Measurements from ENCODE around the gene ENO4.

The ENO4 gene

DNA sequence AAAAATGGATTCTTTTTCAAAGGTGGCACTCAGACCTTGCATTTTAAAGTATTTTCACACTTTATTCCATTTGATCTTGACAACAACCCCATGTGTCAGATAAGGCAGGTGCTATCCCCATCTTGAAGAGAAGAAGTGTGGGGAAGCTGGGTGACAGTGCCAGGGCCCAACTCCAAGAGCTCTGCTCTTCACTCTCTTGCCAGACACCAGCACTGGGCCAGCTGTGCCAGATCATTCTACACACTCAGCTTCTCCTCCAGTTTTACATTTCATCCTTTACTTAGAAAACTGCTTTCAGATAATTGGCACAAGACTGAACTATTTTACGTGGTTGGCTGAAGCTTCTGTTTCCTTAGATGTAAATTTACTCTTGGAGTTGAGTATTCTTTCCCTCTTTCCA is 64.4 kb downstream of the ENO4 start:
- DNase-seq (ENCODE audit: low spot score) = no peak

DNA sequence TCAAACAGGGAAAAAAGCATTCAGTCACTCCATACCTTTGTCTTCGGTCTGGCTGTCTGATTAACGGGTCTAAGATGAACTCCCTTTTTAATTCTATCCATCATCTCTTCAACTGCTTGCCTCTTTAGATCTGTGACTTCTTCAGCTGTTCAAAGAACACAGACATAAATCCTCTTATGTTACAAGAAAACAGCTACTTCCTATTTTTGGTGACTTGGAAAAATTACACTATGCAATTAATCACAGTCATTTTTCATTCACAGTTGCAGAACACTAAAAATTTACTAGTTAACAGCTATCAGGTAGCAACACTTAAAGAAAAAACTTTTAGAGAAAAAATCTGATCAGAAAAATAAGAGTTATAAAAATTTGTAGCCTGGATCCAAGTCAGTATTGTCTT is 66.0 kb downstream of the ENO4 start:
- DNase-seq (ENCODE audit: low spot score) = no peak

DNA sequence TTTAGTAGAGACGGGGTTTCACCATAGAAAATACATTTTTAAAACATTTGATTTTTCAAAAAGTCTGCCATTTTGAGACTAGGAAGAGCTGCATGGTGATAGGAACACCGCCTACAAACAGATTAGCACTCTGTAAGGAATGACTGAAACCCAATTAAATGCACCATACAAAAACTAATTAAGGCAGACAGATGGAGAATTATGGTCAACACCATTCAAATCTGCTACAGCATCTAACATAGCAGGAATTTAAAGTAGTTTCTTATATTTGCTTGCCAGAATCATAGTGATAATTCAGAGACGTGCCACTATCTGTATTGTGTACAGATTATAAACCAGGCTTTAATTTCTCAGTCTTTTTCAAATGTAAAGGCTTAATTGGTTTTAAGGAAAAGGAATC is 68.2 kb downstream of the ENO4 start:
- no peak for DNase-seq (ENCODE audit: low spot score)

DNA sequence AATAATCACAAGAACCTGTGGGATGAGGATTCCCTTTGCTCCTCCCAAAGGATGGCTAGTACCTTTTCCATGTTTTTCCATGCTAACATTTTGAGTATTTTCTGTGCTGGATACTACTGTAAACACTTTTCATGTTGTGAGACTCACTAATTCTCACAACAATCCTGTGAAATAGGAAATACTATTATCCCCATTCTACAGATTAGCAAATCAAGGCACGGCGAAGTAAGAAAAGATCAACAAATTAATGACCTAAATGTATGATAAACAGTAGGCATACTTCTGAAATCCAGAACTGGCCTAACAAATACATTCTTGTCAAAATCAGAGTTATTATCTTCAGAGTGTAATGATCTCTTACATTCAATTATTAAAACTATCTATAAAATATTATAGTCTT is 69.3 kb downstream of the ENO4 start:
- DNase-seq (ENCODE audit: low spot score) = no peak

DNA sequence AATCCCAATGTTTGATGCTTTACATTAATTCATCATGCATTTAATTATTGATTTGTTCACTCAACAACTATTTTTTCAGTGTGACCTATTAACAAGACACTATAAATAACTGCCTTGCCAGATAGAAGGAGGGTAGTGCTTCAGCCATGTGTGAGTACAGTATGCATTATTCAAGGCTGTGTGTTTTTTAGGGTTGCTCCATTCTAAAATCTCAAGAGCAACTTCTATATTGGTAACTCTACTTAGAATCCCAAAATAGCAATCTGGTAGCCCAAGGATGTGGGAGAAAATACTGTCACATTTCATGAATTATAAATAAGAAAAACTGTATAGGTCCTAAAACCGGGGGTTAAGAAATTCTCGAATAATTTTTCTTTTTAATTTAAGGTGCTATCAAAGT is 69.9 kb downstream of the ENO4 start:
- DNase-seq (ENCODE audit: low spot score) = no peak

DNA sequence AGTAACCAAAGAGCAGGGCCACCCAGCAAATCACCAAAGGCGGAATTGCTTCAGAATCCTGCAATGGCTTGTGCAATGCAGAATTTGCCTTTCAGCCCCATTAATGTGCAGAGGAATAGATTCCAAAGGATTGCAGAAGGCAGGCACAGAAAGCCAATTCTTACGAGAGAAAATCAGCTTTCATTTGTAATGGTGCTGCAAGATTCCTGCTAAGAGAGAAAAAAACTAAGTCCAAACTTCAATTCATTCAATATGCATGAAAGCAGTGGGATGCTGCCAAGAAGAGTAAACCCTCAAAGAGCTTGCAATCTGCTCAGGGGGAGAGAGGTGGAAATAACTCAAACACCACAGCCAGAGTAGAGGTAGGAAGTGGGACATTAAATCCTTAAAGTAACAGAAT is 70.4 kb downstream of the ENO4 start:
- DNase-seq (ENCODE audit: low spot score) = no peak

DNA sequence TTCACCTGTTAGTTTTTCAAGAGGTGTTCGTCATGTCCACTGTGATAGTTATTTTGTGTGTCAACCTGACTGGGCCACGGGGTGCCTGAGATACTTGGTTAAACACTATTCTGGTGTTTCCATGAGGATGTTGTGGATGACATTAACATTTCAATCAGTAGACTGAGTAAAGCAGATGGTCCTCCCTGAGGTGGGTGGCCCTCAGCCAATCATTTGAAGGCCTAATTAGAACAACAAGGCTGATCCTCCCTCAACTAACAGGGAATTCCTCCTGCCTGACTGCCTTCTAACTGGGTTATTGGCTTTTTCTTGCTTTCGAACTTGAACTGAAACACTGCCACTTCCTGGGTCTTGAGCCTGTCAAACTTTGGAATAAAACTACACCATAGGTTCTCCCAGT is 75.8 kb downstream of the ENO4 start:
- DNase-seq (ENCODE audit: low spot score) = no peak

DNA sequence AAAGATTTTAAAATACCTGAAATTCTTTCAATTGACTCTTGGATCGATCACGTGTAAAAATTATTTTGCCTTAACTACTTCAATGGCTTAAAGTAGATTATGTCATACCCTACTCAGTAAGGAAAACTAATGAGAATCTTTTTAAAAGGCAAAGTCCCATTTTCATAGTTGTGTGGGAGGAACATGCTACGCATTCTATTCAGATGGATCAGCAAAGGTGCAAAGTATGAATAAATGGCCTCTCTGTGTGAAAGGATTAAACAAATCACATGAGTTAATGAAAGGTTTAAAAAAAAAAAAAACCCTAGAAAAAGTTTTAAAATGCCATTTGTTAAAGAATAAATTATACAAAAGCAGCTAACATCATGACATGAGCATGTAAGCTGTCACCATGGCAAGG is 77.1 kb downstream of the ENO4 start:
- DNase-seq (ENCODE audit: low spot score) = no peak

DNA sequence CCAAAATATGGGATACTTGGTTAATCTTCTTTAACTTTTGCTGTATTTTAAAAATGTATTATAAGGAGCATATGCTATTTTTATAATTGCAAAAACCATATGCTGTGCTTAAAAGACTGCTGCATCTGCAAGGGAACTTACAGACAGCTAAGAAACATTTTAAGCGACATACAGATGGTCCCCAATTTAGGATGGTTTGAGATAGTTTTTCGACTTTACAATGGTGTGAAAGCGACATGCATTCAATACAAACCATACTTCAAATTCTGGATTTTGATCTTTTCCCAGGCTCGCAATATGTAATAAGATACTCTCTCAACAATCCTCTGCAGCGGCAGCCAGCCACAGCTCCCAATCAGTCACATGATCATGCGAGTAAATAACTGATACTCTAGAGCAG is 82.5 kb downstream of the ENO4 start:
- no peak for DNase-seq (ENCODE audit: low spot score)
